Mucosa of rectum (tissue), 2 donors: Measurements from ENCODE around the gene LRMDA.

Source experiments
- H3K27ac ChIP-seq, 2 donors: one replicate each; pipeline ENCODE4 v1.7.0; 2013; ENCODE audit warnings: inconsistent platforms in 2 of 2, low read depth in 2 of 2, low read length in 2 of 2
- H3K27me3 ChIP-seq, 2 donors: one replicate each; pipeline ENCODE4 v1.7.0; 2013; ENCODE audit warnings: low read length in 2 of 2; ENCODE audit not compliant: control insufficient read depth in 2 of 2, insufficient read depth in 2 of 2
- H3K36me3 ChIP-seq, 2 donors: one replicate each; pipeline ENCODE4 v1.7.0; 2013; ENCODE audit warnings: low read length in 2 of 2; ENCODE audit not compliant: control insufficient read depth in 2 of 2, insufficient read depth in 2 of 2
- H3K4me1 ChIP-seq, 2 donors: one replicate each; pipeline ENCODE4 v1.7.0; 2013; ENCODE audit warnings: low read length in 2 of 2, mild to moderate bottlenecking in 1 of 2; ENCODE audit not compliant: control insufficient read depth in 2 of 2, insufficient read depth in 2 of 2
- H3K4me3 ChIP-seq, 2 donors: one replicate each; pipeline ENCODE4 v1.7.0; 2013; ENCODE audit warnings: low read length in 2 of 2
- H3K9ac ChIP-seq, 2 donors: one replicate each; pipeline ENCODE4 v1.7.0; 2013; ENCODE audit warnings: low read length in 2 of 2, low read depth in 1 of 2, mild to moderate bottlenecking in 1 of 2
- H3K9me3 ChIP-seq, 2 donors: one replicate each; pipeline ENCODE4 v1.7.0; 2013; ENCODE audit warnings: low read length in 2 of 2; ENCODE audit not compliant: control insufficient read depth in 2 of 2
- donor health status: healthy.
- donor health status: Normal muscosa, but diverticular disease.

The LRMDA gene

GRCh38 chr10:76435157-76435556, 1003.7 kb downstream of the LRMDA start:
- H3K4me1 ChIP-seq, result no peaks in the 10 kb centered on the region
- no peaks in the 10 kb centered on the region for H3K36me3 ChIP-seq
- no peaks in the 10 kb centered on the region for H3K9me3 ChIP-seq
- H3K4me3 ChIP-seq, result no peak overlapping the region
- H3K9ac ChIP-seq, result no peak overlapping the region
- no peak overlapping the region for H3K27ac ChIP-seq
- H3K27me3 ChIP-seq, result no peaks in the 10 kb centered on the region

GRCh38 chr10:76436401-76436811, 1005.0 kb downstream of the LRMDA start:
- Histone ChIP-seq H3K27me3 (no peaks in the 10 kb centered on the region), H3K27ac (no peak overlapping the region)

GRCh38 chr10:76436981-76437380, 1005.6 kb downstream of the LRMDA start:
- no peaks in the 10 kb centered on the region for H3K27me3 ChIP-seq
- no peak overlapping the region for H3K9ac ChIP-seq
- H3K4me3 ChIP-seq, result no peak overlapping the region
- H3K9me3 ChIP-seq, result no peaks in the 10 kb centered on the region
- no peak overlapping the region for H3K27ac ChIP-seq
- H3K4me1 ChIP-seq, result no peaks in the 10 kb centered on the region
- no peaks in the 10 kb centered on the region for H3K36me3 ChIP-seq

More at GRCh38 chr10:76436401-76436811, 1005.0 kb downstream of the LRMDA start:
- Histone ChIP-seq H3K4me1 (no peaks in the 10 kb centered on the region), H3K36me3 (no peaks in the 10 kb centered on the region), H3K4me3 (no peak overlapping the region), H3K9ac (no peak overlapping the region), H3K9me3 (no peaks in the 10 kb centered on the region)

- H3K4me3 ChIP-seq, result no peak overlapping the region
- no peak overlapping the region for H3K27ac ChIP-seq
- H3K9ac ChIP-seq, result no peak overlapping the region
- no peaks in the 10 kb centered on the region for H3K36me3 ChIP-seq
- H3K9me3 ChIP-seq, result no peaks in the 10 kb centered on the region
- no peaks in the 10 kb centered on the region for H3K27me3 ChIP-seq
- H3K4me1 ChIP-seq, result no peaks in the 10 kb centered on the region
Observed at GRCh38 chr10:76440426-76440825, 1009.0 kb downstream of the LRMDA start.

GRCh38 chr10:76442113-76442512, 1010.7 kb downstream of the LRMDA start:
- Histone ChIP-seq H3K27ac (no peak overlapping the region), H3K9me3 (no peaks in the 10 kb centered on the region), H3K4me3 (no peak overlapping the region), H3K9ac (no peak overlapping the region), H3K36me3 (no peaks in the 10 kb centered on the region), H3K27me3 (no peaks in the 10 kb centered on the region), H3K4me1 (no peaks in the 10 kb centered on the region)

- Histone ChIP-seq H3K27ac (no peak overlapping the region), H3K9ac (no peak overlapping the region), H3K9me3 (no peaks in the 10 kb centered on the region), H3K4me3 (no peak overlapping the region), H3K36me3 (no peaks in the 10 kb centered on the region), H3K4me1 (no peaks in the 10 kb centered on the region), H3K27me3 (no peaks in the 10 kb centered on the region)
Observed at GRCh38 chr10:76444034-76444800, 1012.8 kb downstream of the LRMDA start.

- no peak overlapping the region for H3K27ac ChIP-seq
- no peaks in the 10 kb centered on the region for H3K9me3 ChIP-seq
- no peak overlapping the region for H3K4me3 ChIP-seq
- H3K9ac ChIP-seq, result no peak overlapping the region
- H3K27me3 ChIP-seq, result no peaks in the 10 kb centered on the region
- peaks cover 0 to 3% of the 10 kb centered on the region in 2 donors for H3K4me1 ChIP-seq
- no peaks in the 10 kb centered on the region for H3K36me3 ChIP-seq
Observed at GRCh38 chr10:76447578-76447977, 1016.2 kb downstream of the LRMDA start.

- no peak overlapping the region for H3K27ac ChIP-seq
- H3K9me3 ChIP-seq, result no peaks in the 10 kb centered on the region
- no peak overlapping the region for H3K9ac ChIP-seq
- H3K4me3 ChIP-seq, result no peak overlapping the region
- H3K36me3 ChIP-seq, result no peaks in the 10 kb centered on the region
- H3K4me1 ChIP-seq, result peaks cover 0 to 3% of the 10 kb centered on the region in 2 donors
- no peaks in the 10 kb centered on the region for H3K27me3 ChIP-seq
Observed at GRCh38 chr10:76451911-76452310, 1020.5 kb downstream of the LRMDA start.

GRCh38 chr10:76453332-76453731, 1021.9 kb downstream of the LRMDA start:
- Histone ChIP-seq H3K9ac (no peak overlapping the region), H3K27me3 (no peaks in the 10 kb centered on the region), H3K27ac (no peak overlapping the region), H3K4me1 (peaks cover 0 to 3% of the 10 kb centered on the region in 2 donors), H3K36me3 (no peaks in the 10 kb centered on the region), H3K4me3 (no peak overlapping the region), H3K9me3 (no peaks in the 10 kb centered on the region)

- Histone ChIP-seq H3K27me3 (no peaks in the 10 kb centered on the region), H3K27ac (peak overlapping the region in 1 of 2 donors; percentile 13), H3K36me3 (no peaks in the 10 kb centered on the region), H3K4me1 (peaks cover 0 to 3% of the 10 kb centered on the region in 2 donors), H3K9me3 (no peaks in the 10 kb centered on the region), H3K4me3 (no peak overlapping the region), H3K9ac (no peak overlapping the region)
Observed at GRCh38 chr10:76453997-76454396, 1022.6 kb downstream of the LRMDA start.
